IPS-18c (cell line): Measurements from ENCODE around the gene PAPSS2.
"Not testable (repeated sequence)": the region's sequence is repeated elsewhere in the genome, so short reads cannot be mapped to it uniquely, and the experiment has no call there.

Source experiments
- H3K4me3 ChIP-seq: 2 replicates; pipeline ENCODE4 v1.7.0; 2013; ENCODE audit warnings: low read depth, mild to moderate bottlenecking, low read length, moderate library complexity; ENCODE audit not compliant: insufficient read depth
- H3K9me3 ChIP-seq: one replicate; pipeline ENCODE4 v1.6.1; 2013; ENCODE audit warnings: mild to moderate bottlenecking, low read length, moderate library complexity; ENCODE audit not compliant: control insufficient read depth, insufficient read depth

Gene PAPSS2

DNA sequence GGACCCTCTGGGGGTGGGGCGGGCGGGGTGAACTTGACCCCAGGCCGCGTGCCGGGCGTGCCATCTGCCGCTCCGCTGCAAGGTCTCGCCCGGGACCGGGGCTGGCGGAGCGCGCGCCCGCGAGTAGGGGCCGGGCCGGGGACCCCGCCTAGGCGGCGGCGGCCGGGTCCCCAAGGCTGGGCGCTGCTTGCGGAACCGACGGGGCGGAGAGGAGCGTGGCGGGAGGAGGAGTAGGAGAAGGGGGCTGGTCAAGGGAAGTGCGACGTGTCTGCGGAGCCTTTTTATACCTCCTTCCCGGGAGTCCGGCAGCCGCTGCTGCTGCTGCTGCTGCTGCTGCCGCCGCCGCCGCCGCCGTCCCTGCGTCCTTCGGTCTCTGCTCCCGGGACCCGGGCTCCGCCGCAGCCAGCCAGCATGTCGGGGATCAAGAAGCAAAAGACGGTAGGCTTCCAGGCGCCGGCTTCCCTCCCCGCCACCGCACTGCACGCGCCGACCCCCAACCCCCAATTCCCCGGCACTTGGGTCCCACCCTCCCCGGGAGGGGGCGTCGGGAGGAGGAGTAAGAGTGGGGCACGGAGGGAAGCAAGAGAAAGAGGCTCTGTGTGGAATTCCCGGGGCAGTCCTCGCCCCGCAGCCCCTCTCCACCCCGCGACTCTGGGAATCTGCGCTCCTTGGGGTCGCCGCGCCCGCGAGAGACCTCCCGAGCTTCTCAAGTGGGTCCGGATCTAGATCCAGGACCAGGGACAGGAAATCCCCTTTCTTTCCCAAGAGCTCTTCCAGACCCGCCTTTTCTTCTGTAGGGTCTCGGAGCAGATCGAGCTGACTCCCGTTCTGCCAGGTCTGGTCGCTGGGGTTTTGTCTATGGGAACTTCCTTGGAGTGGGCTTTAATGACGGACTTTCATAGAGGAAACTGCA, at the start of gene PAPSS2:
Gene PAPSS2, plus strand, starts transcription at position 308 of the 913 bp plus-strand sequence. Its CDS starts 104 bp downstream, at position 412.
- peak within 1 kb of the TSS; percentile 86 for H3K4me3 ChIP-seq

DNA sequence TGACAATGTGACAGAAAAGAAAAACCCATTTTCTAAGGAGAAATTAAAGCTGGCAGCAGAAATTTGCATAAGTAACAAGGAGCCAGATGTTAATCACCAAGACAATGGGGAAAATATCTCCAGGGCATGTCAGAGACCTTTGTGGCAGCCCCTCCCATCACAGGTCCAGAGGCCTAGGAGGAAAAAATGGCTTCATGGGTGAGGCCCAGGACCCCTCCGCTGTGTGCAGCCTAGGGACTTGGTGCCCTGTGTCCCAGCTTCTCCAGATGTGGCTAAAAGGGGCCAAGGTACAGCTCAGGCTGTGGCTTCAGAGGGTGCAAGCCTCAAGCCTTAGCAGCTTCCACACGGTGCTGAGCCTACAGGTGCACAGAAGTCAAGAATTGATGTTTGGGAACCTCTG, 48.3 kb upstream of the PAPSS2 start:
- H3K4me3 ChIP-seq, result not testable (repeated sequence)
- H3K9me3 ChIP-seq, result peaks cover 11% of the 10 kb centered on the region

More for the DNA sequence above, at the start of gene PAPSS2:
- no peaks in the 10 kb centered on the region for H3K9me3 ChIP-seq

GRCh38 chr10:87612115-87612514, 47.6 kb upstream of the PAPSS2 start:
- H3K9me3 ChIP-seq, result peaks cover 11% of the 10 kb centered on the region
- no peak overlapping the region for H3K4me3 ChIP-seq

DNA sequence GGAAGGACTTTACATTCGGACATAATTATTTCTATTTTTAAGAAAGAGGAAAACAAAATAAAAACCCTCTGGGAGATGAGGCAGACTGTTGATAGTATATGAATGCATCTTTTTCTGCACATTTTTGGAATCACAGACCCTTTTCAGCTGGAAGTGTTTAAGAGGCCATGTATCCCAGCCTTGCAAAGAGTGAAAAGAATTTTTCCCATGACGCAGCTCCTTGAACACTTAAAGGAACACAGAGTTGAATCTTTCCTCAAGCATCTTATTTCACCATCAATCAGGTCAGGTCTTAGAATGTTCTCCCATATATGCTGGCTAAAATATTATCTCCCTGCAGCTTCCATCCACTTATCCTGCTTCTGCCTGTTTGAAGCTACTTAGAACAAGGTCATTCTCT, 45.9 kb upstream of the PAPSS2 start:
- Histone ChIP-seq H3K9me3 (peaks cover 11% of the 10 kb centered on the region), H3K4me3 (no peak overlapping the region)

DNA sequence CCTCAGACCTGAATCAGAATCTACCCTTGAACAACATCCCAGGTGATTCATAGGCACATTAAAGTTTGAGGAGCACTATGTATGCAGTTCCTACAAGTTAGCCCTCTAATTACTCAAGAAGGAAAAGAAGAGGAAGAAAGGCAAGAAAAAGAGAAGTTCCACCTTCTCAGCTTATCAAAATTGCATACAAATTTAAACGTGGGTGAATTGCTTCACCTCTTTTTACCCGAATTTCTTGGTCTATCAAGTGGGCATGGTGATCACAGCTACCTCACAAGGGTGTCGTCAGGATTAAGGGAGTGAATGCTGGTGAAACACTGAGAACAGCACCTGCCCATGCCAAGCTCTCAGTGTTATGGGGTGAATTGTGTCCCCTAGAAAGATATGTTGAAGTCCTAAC, 43.8 kb upstream of the PAPSS2 start:
- Histone ChIP-seq H3K9me3 (peaks cover 11% of the 10 kb centered on the region), H3K4me3 (no peak overlapping the region)

DNA sequence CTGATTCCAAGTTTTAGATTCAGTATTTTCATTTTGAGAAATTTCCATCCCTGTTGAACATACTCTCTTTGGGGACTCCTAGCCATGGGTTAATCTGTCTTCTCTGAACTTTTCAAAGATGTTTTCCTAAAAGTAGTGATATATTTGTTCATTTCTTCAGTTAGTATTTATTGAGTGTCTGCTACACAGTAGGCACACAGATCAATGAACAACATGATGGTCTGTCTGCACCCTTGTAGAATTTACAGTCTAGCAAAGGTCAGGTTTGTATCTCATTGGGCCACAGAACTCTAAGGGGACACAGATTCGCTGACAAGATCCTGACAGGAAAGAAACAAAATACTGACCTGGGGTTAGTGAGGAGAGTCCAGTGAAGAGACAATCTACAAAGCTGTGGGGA, 42.2 kb upstream of the PAPSS2 start:
- H3K4me3 ChIP-seq, result no peak overlapping the region
- H3K9me3 ChIP-seq, result peaks cover 3% of the 10 kb centered on the region

GRCh38 chr10:87618566-87619423, 40.9 kb upstream of the PAPSS2 start:
- H3K4me3 ChIP-seq, result no peak overlapping the region
- H3K9me3 ChIP-seq, result no peaks in the 10 kb centered on the region

- H3K4me3 ChIP-seq, result no peak overlapping the region
- no peaks in the 10 kb centered on the region for H3K9me3 ChIP-seq
These were observed 40.0 kb upstream of the PAPSS2 start for GRCh38 chr10:87619705-87620104.

DNA sequence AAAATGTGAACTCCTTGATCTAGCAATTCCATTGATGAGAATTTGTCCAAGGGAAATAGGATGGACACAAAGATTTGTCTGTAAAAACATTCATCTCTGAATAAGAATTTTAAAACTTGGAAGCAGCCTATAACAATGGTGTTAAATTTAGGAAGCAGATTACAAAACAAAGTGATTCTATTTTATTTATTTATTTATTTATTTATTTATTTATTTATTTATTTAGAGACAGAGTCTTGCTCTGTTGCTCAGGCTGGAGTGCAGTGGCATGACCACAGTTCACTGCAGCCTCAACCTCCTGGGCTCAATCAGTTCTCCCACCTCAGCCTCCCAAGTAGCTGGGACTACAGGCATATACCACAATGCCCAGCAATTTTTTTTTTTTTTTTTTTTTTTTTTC, 38.2 kb upstream of the PAPSS2 start:
- not testable (repeated sequence) for H3K9me3 ChIP-seq

GRCh38 chr10:87622314-87623004, 37.2 kb upstream of the PAPSS2 start:
- no peak overlapping the region for H3K4me3 ChIP-seq
- H3K9me3 ChIP-seq, result no peaks in the 10 kb centered on the region

More for the DNA sequence above, 38.2 kb upstream of the PAPSS2 start:
- not testable (repeated sequence) for H3K4me3 ChIP-seq

- Histone ChIP-seq H3K4me3 (no peak overlapping the region), H3K9me3 (no peaks in the 10 kb centered on the region)
These were observed 36.5 kb upstream of the PAPSS2 start for GRCh38 chr10:87623191-87623590.

- Histone ChIP-seq H3K9me3 (no peaks in the 10 kb centered on the region), H3K4me3 (no peak overlapping the region)
These were observed 34.0 kb upstream of the PAPSS2 start for GRCh38 chr10:87625661-87626060.

DNA sequence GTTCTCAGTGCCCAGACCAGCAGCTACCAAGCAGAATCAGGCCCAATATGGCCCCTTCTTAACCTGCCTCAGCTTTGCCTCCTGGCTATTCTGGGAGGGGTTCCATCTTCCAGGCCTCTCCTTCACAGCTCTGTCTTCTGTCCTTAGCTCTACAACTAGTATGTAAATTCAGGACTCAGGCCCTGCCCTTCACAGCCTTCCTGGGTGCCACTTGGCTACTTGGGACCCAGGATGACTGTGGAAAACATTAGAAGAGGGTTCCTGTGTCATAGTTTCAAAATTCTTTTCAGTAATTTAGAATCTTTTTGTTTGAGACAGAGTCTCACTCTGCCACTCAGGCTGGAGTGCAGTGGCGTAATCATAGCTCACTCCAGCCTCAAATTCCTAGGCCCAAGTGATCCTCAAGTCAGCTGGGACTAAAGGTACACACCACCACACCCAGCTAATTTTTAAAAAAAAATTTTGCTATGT, 33.2 kb upstream of the PAPSS2 start:
- Histone ChIP-seq H3K4me3 (no peak overlapping the region), H3K9me3 (no peaks in the 10 kb centered on the region)

DNA sequence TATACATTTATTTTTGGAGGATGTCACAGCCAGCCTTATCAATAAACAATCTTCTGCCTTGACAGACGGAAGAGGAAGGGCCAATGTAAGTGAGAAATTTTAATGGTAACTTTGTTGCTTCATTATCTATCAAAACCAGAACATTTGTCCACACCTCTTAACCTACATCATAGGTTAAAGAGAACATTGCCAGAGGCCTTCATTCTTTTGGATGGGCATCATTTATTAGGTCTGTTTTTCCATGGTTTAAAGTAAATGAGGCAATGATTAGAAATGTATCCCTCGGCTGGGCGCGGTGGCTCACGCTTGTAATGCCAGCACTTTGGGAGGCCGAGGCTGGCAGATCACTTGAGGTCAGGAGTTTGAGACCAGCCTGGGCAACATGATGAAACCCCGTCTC, 29.5 kb upstream of the PAPSS2 start:
- H3K4me3 ChIP-seq, result no peak overlapping the region

GRCh38 chr10:87632454-87632853, 27.2 kb upstream of the PAPSS2 start:
- Histone ChIP-seq H3K9me3 (peaks cover 5% of the 10 kb centered on the region), H3K4me3 (no peak overlapping the region)

More for the DNA sequence above, 29.5 kb upstream of the PAPSS2 start:
- peaks cover 5% of the 10 kb centered on the region for H3K9me3 ChIP-seq

- peaks cover 5% of the 10 kb centered on the region for H3K9me3 ChIP-seq
- H3K4me3 ChIP-seq, result no peak overlapping the region
These were observed 25.4 kb upstream of the PAPSS2 start for GRCh38 chr10:87634311-87634710.
